Thoracic aorta (tissue), 2 donors: ENCODE results near the gene MITF. TPM values are rescaled to one million over a fixed set of nuclear protein-coding genes. Genes with fewer than 3 reads are reported as not detected.
"Not testable (repeated sequence)": the region's sequence is repeated elsewhere in the genome, so short reads cannot be mapped to it uniquely, and the experiment has no call there.

ENCODE experiments used
- ATAC-seq: fragments of 150-250 bp; one replicate; pipeline ENCODE4 v1.8.0; 2017; ENCODE audit warnings: low read depth; ENCODE audit not compliant: insufficient number of reproducible peaks, low FRiP score
- DNase-seq: peaks from one replicate; pipeline ENCODE4 v3.0.0-alpha.2; 2020; ENCODE audit warnings: low spot score
- H3K27ac ChIP-seq, 2 donors: fragments of 200-600 bp; sonication (generic); 1 replicate in 1 of 2; 2 replicates in 1 of 2; pipeline ENCODE4 v1.5.1; 2016; ENCODE audit warnings: mild to moderate bottlenecking in 2 of 2, moderate library complexity in 2 of 2
- H3K27me3 ChIP-seq: fragments of 200-600 bp; sonication (generic); replicated peaks from 2 replicates; pipeline ENCODE4 v1.6.0; 2016; ENCODE audit warnings: mild to moderate bottlenecking; ENCODE audit not compliant: insufficient read depth
- H3K36me3 ChIP-seq: fragments of 200-600 bp; sonication (generic); one replicate; pipeline ENCODE4 v1.5.1; 2016
- H3K4me1 ChIP-seq, 2 donors: fragments of 200-600 bp; sonication (generic); 1 replicate in 1 of 2; 2 replicates in 1 of 2; pipeline versions ENCODE4 v1.5.1 to v1.6.0; 2016; ENCODE audit warnings: low read depth in 2 of 2, mild to moderate bottlenecking in 1 of 2; ENCODE audit not compliant: control insufficient read depth in 1 of 2
- H3K4me3 ChIP-seq: fragments of 200-600 bp; sonication (generic); 2 replicates; pipeline ENCODE4 v1.5.1; 2016; ENCODE audit warnings: mild to moderate bottlenecking
- H3K9me3 ChIP-seq: fragments of 200-600 bp; sonication (generic); 2 replicates; pipeline ENCODE4 v1.5.1; 2016
- CTCF ChIP-seq: fragments of 200-600 bp; sonication (generic); IDR thresholded peaks from one replicate; pipeline ENCODE4 v1.5.1; 2019; ENCODE audit warnings: antibody characterized with exemption
- total RNA-seq, 2 donors: library from RNA; depleted of rRNA; stranded (reverse); fragments of >200 nt; gene quantifications; one replicate each; pipeline versions ENCODE4 v1.1.0 to v1.2.3, GENCODE V29; 2016

The MITF gene
- total RNA-seq, 2 donors from 2014 or later = 12.3 to 12.7 TPM

GRCh38 chr3:69901802-69902201 is 162.5 kb downstream of the MITF start:
- Histone ChIP-seq H3K36me3 (no peaks in the 10 kb centered on the region), H3K27ac (no peak overlapping the region), H3K4me1 (peaks cover 9 to 33% of the 10 kb centered on the region in 2 donors), H3K4me3 (no peak overlapping the region), H3K9me3 (no peaks in the 10 kb centered on the region), H3K27me3 (no peaks in the 10 kb centered on the region)
- no peak for ATAC-seq
- no peak for TF ChIP-seq CTCF
- no peak for DNase-seq

GRCh38 chr3:69902386-69902785 is 163.1 kb downstream of the MITF start:
- Histone ChIP-seq H3K4me1 (peaks cover 11 to 38% of the 10 kb centered on the region in 2 donors), H3K36me3 (no peaks in the 10 kb centered on the region), H3K9me3 (no peaks in the 10 kb centered on the region), H3K4me3 (no peak overlapping the region), H3K27ac (no peak overlapping the region), H3K27me3 (no peaks in the 10 kb centered on the region)
- no peak for ATAC-seq
- no peak for TF ChIP-seq CTCF
- no peak for DNase-seq

GRCh38 chr3:69906351-69906966 is 167.2 kb downstream of the MITF start:
- no peak for TF ChIP-seq CTCF
- no peak overlapping the region for H3K27ac ChIP-seq
- DNase-seq (no peak), ATAC-seq (no peak)
- H3K36me3 ChIP-seq = no peaks in the 10 kb centered on the region
- peaks cover 17 to 48% of the 10 kb centered on the region in 2 donors for H3K4me1 ChIP-seq
- no peaks in the 10 kb centered on the region for H3K27me3 ChIP-seq
- no peaks in the 10 kb centered on the region for H3K9me3 ChIP-seq
- no peak overlapping the region for H3K4me3 ChIP-seq

DNA sequence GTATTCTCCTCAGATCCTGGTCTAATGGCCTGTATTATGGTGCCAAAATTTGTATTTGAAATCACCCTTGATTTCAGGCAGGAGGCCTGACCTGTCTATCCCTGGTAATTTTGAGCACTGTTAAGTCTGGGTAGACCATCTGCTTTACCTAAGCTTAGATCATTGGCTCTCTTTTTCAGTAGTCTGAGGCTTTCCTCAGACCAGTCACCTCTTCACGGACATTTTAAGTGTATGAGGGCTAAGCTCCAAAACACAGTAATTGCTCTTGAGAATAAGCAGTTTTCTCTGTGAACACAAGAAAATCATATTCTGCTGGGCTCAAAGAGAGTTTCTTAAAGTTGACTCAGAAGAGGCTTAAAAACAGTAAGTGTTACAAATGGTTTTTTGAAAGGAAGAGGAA is 168.3 kb downstream of the MITF start:
- no peaks in the 10 kb centered on the region for H3K27me3 ChIP-seq
- peak overlapping the region in 1 of 2 donors; percentile 13 for H3K27ac ChIP-seq
- TF ChIP-seq CTCF = no peak
- H3K4me1 ChIP-seq = peaks cover 17 to 39% of the 10 kb centered on the region in 2 donors
- no peaks in the 10 kb centered on the region for H3K36me3 ChIP-seq
- no peaks in the 10 kb centered on the region for H3K9me3 ChIP-seq
- H3K4me3 ChIP-seq = no peak overlapping the region
- DNase-seq (no peak), ATAC-seq (no peak)

DNA sequence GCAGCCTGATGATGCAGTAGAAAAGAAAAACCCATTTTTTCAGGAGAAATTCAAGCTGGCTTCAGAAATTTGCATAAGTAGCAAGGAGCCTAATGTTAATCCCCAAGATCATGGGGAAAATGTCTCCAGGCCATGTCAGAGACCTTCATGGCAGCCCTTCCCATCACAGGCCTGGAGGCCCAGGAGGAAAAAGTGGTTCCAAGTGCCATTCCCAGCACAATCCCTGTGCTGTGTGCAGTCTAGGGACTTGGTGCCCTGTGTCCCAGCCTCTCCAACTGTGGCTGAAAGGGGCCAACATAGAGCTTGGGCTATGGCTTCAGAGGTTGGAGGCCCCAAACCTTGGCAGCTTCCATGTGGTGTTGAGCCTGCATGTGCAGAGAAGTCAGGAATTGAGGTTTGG is 170.6 kb downstream of the MITF start:
- not testable (repeated sequence) for H3K4me3 ChIP-seq, H3K27me3 ChIP-seq, DNase-seq, ATAC-seq, H3K36me3 ChIP-seq, H3K9me3 ChIP-seq, H3K27ac ChIP-seq
- peaks cover 17 to 39% of the 10 kb centered on the region in 2 donors for H3K4me1 ChIP-seq

DNA sequence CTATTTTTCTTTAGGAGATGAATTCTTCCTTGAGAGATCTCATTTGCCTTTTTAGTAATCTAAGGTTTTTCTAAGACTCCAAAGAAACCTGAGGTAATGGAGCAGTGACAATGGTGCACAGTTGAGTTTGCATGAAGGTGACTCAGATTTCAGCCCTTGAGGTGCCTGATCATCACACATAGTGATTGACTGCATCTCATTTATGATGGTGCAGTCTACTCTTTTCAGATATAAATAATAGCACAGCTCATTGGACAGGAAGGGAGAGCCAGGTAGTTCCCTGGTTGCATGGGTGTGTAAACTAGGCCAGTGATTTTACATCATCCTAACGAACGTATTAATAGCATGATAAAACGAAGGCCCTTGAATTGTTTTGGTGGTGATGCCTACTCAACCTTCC is 174.2 kb downstream of the MITF start:
- peaks cover 0 to 10% of the 10 kb centered on the region in 2 donors for H3K4me1 ChIP-seq
- no peak overlapping the region for H3K27ac ChIP-seq
- no peaks in the 10 kb centered on the region for H3K36me3 ChIP-seq
- no peaks in the 10 kb centered on the region for H3K27me3 ChIP-seq
- H3K4me3 ChIP-seq = no peak overlapping the region
- DNase-seq = no peak
- peaks cover 4% of the 10 kb centered on the region for H3K9me3 ChIP-seq
- TF ChIP-seq CTCF = no peak
- no peak for ATAC-seq
